GM12878 (cell line): ENCODE measurements around the gene BBX.

Experiments used
- RAD21 ChIP-seq: IDR thresholded peaks from 2 replicates; pipeline ENCODE4 v1.6.1; 2011; ENCODE audit warnings: mild to moderate bottlenecking, low read depth, low read length, moderate library complexity; ENCODE audit not compliant: insufficient read depth
- TBL1XR1 ChIP-seq: IDR thresholded peaks from 2 replicates; pipeline ENCODE4 v1.6.1; 2012; ENCODE audit warnings: low read depth, low read length, improper control_type of control experiment
- USF2 ChIP-seq: IDR thresholded peaks from 2 replicates; pipeline ENCODE4 v1.6.1; 2011; ENCODE audit warnings: low read depth, low read length, improper control_type of control experiment, borderline replicate concordance

GRCh38 chr3:107676469-107677309, 153.9 kb downstream of the BBX start:
- no peak for TF ChIP-seq TBL1XR1
- TF ChIP-seq RAD21: peak; percentile 57
- TF ChIP-seq USF2: no peak
